Measurements from ENCODE around the gene NTM.

Gene NTM

GRCh38 chr11:131893988-131894387 is 523.6 kb downstream of the NTM start:
- DNase-seq (ENCODE audit: extremely low read depth, low read depth), result no peak
- TF ChIP-seq CTCF (IDR thresholded peaks at IDR 0.05; ENCODE audit: low read depth, low read length), result no peak

- DNase-seq (ENCODE audit: extremely low read depth, low read depth), result no peak
- TF ChIP-seq CTCF (IDR thresholded peaks at IDR 0.05; ENCODE audit: low read depth, low read length), result no peak
Observed at GRCh38 chr11:131894615-131895544, 524.5 kb downstream of the NTM start.

DNA sequence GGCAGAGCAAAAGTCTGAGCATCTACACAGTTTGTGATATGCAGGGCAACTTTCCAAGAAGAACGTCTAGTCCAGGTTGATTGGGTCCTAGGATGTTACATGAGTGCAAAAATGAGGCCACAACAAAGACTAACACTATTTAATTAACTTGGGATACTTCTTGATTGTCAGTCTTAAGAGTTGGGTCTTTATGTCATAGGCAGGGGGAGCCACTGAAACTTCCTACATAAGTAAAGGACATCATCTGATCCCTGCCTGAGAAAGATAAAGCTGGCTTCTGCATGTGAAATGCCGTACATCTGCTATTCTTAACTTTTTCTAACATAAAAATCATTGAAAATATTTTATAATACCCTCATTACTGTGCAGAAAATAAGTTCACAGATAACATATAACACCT is 525.5 kb downstream of the NTM start:
- DNase-seq (ENCODE audit: extremely low read depth, low read depth), result no peak
- no peak for TF ChIP-seq CTCF (IDR thresholded peaks at IDR 0.05; ENCODE audit: low read depth, low read length)

DNA sequence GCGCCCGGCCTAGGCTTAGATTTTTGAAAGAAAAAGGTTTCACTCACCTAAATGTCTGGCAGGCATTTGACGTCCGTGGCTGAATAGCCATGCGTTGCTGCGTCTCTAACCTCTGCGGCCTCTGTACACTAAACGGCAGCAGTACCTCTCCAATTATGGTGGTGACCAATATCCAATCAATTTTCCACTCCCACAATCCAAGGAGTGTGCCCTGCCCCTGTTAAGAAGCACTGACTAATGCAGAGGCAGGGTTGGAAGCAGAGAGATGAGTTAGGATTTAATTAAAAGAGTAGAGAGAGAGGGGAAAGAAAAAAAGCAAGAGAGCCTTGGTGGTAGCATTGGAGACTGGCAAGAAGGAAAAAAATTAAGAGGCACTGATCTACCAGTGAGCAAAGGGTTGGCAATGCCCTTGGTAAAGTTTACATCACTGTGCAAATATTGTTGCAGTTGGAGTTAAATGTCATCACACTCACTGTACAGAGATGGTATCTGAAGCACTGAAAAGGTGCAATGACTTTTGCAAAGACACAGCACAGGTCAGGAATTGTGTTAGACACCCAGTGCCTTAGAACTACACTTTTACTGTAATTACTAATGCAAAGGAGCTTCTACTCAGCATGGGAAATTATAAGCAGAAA is 526.7 kb downstream of the NTM start:
- TF ChIP-seq CTCF (IDR thresholded peaks at IDR 0.05; ENCODE audit: low read depth, low read length), result no peak
- DNase-seq (ENCODE audit: extremely low read depth, low read depth), result no peak

DNA sequence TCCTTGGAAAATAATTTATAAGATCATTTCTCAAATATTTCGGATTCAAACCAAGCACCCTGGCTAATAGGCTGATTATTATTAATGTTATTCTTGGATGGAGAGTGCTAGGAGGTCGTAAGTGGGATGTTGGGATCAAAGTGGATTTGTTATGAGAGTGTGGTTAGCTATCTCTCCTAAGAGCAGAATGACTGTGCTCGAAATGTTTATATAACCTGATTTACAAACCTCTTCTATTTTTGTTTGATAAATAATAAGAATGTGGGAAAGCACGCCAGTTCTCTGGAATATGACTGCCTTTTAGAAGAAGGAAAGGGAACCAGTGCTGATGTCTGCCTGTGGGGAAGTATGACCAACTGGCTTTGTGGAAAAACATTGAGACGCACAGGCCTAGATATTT is 527.5 kb downstream of the NTM start:
- TF ChIP-seq CTCF (IDR thresholded peaks at IDR 0.05; ENCODE audit: low read depth, low read length), result no peak
- no peak for DNase-seq (ENCODE audit: extremely low read depth, low read depth)

DNA sequence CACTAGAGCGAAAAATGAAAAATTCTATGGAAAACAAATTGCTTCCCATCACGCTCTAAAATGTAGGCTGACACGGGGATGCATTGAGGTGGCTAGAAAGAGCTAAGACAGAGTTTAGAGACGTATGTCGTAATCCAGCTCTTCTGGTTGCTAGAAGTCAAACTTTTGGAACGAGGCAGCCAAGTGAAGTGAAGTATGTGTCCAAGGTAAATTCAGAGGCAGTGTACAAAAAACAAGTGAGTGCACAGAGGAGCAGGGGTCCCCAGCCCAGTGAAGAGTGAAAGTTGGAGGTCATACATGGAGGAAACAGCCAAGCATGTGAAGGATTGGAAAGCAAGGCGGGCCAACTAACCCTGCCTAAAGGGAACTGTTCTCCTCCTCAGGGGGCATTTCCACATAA is 528.5 kb downstream of the NTM start:
- DNase-seq (ENCODE audit: extremely low read depth, low read depth), result no peak
- TF ChIP-seq CTCF (IDR thresholded peaks at IDR 0.05; ENCODE audit: low read depth, low read length), result no peak

GRCh38 chr11:131899950-131900580 is 529.6 kb downstream of the NTM start:
- no peak for DNase-seq (ENCODE audit: extremely low read depth, low read depth)
- TF ChIP-seq CTCF (IDR thresholded peaks at IDR 0.05; ENCODE audit: low read depth, low read length), result no peak

Data from AG09319 (cell line).